Activated CD4-positive, alpha-beta T cell treated with anti-CD3 and anti-CD28 coated beads for 24 hours (primary cell): Measurements from ENCODE around the gene TYMP.

Source experiments
- DNase-seq, 2 donors: peaks; one replicate each; pipeline ENCODE4 v3.0.0-alpha.2; 2020; ENCODE audit warnings: low read depth in 2 of 2

The TYMP gene

DNA sequence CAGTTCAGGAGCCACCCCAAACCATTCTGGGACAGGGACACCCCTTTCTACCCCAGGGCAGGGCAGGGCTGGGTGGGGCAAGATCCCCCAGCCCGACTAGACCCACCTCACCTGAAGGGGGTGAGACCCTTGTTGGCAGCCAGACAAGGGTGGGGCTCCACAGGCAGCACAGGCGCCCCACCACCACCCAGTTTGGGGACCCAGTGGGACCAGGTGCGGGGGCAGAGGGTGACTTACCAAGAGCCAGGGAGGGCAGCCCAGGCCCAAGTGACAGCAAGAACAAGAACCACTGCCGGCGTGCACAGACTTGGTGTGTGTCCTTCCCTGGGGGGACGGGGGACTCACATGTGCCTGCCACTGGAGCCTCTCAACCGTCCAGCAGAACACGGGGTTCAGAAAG is 46.3 kb downstream of the TYMP start:
- no peak for DNase-seq

DNA sequence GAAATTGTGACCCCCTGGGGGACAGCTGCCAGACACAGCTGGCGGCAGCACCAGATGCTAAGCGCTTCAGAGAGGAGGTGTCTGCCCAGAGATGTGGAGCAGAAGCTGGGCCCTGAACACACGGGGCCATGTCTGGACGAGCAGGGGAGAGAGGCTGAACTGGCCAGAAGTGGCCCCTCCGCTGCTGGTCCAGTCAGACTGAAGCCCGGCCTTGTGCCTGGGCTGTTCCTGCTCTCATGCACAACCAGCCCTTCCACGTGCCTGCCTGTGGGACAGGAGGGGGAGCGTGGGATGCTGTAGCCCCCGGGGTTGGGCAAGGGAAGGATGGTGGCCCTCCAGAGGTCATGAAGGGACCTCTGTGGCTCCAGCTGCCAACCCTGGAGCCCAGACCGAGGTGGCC is 46.7 kb downstream of the TYMP start:
- DNase-seq = no peak

- no peak for DNase-seq
These were observed 47.4 kb downstream of the TYMP start for GRCh38 chr22:50482107-50483074.

DNA sequence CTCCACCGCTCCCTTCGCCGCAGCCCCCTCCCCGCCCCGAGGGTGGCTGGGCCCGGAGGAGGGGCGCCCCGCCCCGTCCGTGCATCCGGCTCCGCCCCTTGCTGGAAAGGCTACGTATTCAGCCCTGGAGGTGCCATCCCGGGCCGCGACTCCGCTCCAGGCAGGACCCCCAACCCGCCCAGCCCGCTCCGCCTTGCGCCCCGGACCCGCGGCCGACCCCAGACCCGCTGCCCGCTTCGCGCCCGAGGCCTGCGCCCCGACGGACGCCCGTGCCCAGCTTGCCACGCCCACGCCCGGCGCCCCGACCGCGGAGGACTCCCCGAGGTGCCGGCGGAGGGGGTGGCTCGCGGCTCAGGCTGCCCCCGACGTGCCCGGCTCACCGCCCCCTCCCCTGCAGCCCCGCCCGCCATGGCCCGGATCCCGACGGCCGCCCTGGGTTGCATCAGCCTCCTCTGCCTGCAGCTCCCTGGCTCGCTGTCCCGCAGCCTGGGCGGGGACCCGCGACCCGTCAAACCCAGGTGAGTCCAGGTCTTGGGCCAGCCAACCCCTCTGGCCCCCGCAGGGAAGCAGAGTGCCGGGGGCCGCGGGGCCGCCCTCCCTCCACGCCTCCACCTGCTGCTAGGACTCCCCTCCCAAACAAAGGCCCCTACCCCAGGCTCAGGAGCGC is 48.2 kb downstream of the TYMP start, which contains the start of gene ADM2:
Gene ADM2 (plus strand): TSS at position 104 of the 667 bp plus-strand sequence. CDS start 305 bp downstream, at position 409.
- peak; percentile 49 to 57 for DNase-seq

DNA sequence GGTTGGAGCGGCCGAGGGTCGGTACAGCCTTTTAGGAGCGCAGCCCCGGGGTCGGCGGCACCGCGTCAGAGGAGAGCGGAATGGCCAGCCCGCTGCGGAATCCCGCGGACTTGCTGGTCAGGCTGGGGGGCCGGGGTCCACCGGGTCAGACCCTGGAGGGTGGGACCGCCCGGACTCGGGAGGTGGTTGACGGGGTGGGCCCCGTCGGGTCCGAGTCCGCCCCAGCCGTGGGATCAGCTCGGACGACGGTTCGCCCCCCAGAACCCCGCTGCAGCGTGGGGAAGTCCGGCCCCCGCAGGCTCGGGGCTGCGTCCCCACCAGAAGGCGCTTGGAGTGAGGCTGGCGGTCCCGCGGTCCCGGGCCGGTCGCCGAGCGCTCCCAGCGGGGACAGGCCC is 48.8 kb downstream of the TYMP start:
- DNase-seq = no peak

DNA sequence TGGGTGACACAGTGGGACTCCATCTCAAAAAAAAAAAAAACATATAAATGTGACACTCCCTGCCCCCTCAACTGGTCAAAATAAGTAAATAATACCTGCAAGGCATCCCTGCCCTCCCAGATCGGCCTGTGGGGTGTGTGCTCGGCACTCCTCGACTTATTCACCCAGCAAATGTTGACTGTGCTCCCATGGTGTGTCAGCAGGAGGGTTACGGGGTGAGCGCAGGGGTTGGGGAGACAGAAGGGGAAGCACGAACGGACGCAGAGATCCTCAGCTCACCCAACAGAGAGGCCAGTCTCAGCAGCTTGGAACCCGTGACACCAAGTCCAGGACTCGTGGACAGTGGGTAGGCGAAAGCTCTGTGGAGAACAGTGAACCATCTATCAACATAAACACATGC is 50.1 kb downstream of the TYMP start:
- no peak for DNase-seq

DNA sequence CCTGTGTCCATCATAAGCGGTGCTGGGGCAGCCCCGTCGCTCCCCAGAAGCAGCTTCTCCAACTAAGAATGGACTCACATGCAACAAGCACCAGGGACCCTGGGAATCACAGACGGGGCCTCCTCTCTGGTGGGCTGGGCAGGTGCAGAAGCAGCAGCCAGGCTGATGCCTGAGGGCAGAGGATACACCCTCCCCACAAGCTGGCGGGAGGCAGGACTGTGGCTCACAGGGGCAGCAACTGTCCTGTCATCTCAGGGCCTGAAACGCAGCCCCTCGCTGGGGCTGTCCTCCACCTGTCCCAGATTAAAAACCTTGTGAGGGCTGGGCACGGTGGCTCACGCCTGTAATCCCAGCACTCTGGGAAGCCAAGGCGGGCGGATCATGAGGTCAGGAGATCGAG is 51.9 kb downstream of the TYMP start:
- DNase-seq = no peak

GRCh38 chr22:50476868-50477267 is 52.9 kb downstream of the TYMP start:
- DNase-seq = no peak
